HG03139 (cell line): ENCODE data around the gene HHLA2.
A peak's percentile ranks its signal among the peaks of the same experiment; 100 is the strongest.

Experiments used
- ATAC-seq: cut with Tn5 transposase; IDR thresholded peaks from one replicate; pipeline ENCODE4 v1.9.1; 2021; ENCODE audit not compliant: unreplicated experiment

Gene HHLA2

GRCh38 chr3:108298056-108298455 lies 1.7 kb downstream of the HHLA2 start:
- no peak for ATAC-seq

GRCh38 chr3:108300103-108300849 lies 3.9 kb downstream of the HHLA2 start:
- ATAC-seq, result no peak

GRCh38 chr3:108301695-108302404 lies 5.5 kb downstream of the HHLA2 start:
- ATAC-seq, result peak; percentile 54

GRCh38 chr3:108302570-108302969 lies 6.2 kb downstream of the HHLA2 start:
- ATAC-seq, result no peak

- ATAC-seq, result no peak
Observed at GRCh38 chr3:108305484-108306172, 9.3 kb downstream of the HHLA2 start.

- ATAC-seq, result no peak
Observed at GRCh38 chr3:108311797-108312196, 15.4 kb downstream of the HHLA2 start.

- no peak for ATAC-seq
Observed at GRCh38 chr3:108312656-108313055, 16.3 kb downstream of the HHLA2 start.

- ATAC-seq, result no peak
Observed at GRCh38 chr3:108315767-108316301, 19.5 kb downstream of the HHLA2 start.

- ATAC-seq, result no peak
Observed at GRCh38 chr3:108319428-108320082, 23.2 kb downstream of the HHLA2 start.

- ATAC-seq, result no peak
Observed at GRCh38 chr3:108320746-108321350, 24.5 kb downstream of the HHLA2 start.

GRCh38 chr3:108322352-108322751 lies 26.0 kb downstream of the HHLA2 start:
- ATAC-seq, result no peak

GRCh38 chr3:108324177-108324576 lies 27.8 kb downstream of the HHLA2 start:
- ATAC-seq, result no peak

- ATAC-seq, result no peak
Observed at GRCh38 chr3:108327168-108327567, 30.8 kb downstream of the HHLA2 start.

- no peak for ATAC-seq
Observed at GRCh38 chr3:108328821-108329486, 32.6 kb downstream of the HHLA2 start.

- no peak for ATAC-seq
Observed at GRCh38 chr3:108329508-108329907, 33.2 kb downstream of the HHLA2 start.

GRCh38 chr3:108329947-108330346 lies 33.6 kb downstream of the HHLA2 start:
- no peak for ATAC-seq

GRCh38 chr3:108331792-108332191 lies 35.4 kb downstream of the HHLA2 start:
- no peak for ATAC-seq

GRCh38 chr3:108333961-108334360 lies 37.6 kb downstream of the HHLA2 start:
- ATAC-seq, result no peak

GRCh38 chr3:108334701-108335100 lies 38.4 kb downstream of the HHLA2 start:
- ATAC-seq, result no peak

GRCh38 chr3:108338901-108339545 lies 42.7 kb downstream of the HHLA2 start:
- ATAC-seq, result peak; percentile 59
